Activated CD8-positive, alpha-beta T cell treated with anti-CD3 and anti-CD28 coated beads for 36 hours (primary cell): Measurements from ENCODE around the gene MPPED2. TPM values are rescaled to one million over a fixed set of nuclear protein-coding genes. Genes with fewer than 3 reads are reported as not detected.

Experiments used
- ATAC-seq: fragments of 200-7000 bp; cut with Tn5 transposase; one replicate; pipeline ENCODE4 v1.10.0; 2021; ENCODE audit warnings: mild to moderate bottlenecking, moderate library complexity
- CTCF ChIA-PET: fragments of 350-600 bp; sonication (Branson Sonifier 250); formaldehyde crosslinking; loops from one replicate; lab custom pipeline; 2021; ENCODE audit warnings: antibody characterized with exemption; lab: Charles Lee
- POLR2A ChIA-PET: fragments of 350-600 bp; sonication (Branson Sonifier 250); formaldehyde crosslinking; loops from one replicate; lab custom pipeline; 2021; ENCODE audit warnings: antibody characterized with exemption; lab: Charles Lee
- DNase-seq: peaks from one replicate; pipeline ENCODE4 v3.0.0-alpha.2; 2020
- H3K27ac Mint-ChIP-seq: one replicate; pipeline ENCODE4 v1.8.0; 2021; ENCODE audit warnings: mild to moderate bottlenecking, mixed read lengths
- H3K27me3 Mint-ChIP-seq: one replicate; pipeline ENCODE4 v1.8.0; 2021; ENCODE audit warnings: mixed read lengths
- H3K36me3 Mint-ChIP-seq: one replicate; pipeline ENCODE4 v1.8.0; 2021; ENCODE audit warnings: low read depth, mixed read lengths
- H3K4me1 Mint-ChIP-seq: one replicate; pipeline ENCODE4 v1.8.0; 2021; ENCODE audit warnings: low read depth, mixed read lengths
- H3K4me3 Mint-ChIP-seq: one replicate; pipeline ENCODE4 v1.8.0; 2021; ENCODE audit warnings: mild to moderate bottlenecking, moderate library complexity, mixed read lengths
- H3K9me3 Mint-ChIP-seq: one replicate; pipeline ENCODE4 v1.8.0; 2021; ENCODE audit warnings: mixed read lengths
- CTCF ChIP-seq: fragments of 200-600 bp; IDR thresholded peaks from one replicate; pipeline ENCODE4 v1.8.0; 2022; ENCODE audit warnings: antibody characterized with exemption, mild to moderate bottlenecking
- intact Hi-C: fragments of 100-400 bp; cut with micrococcal nuclease; formaldehyde crosslinking; loops from one replicate; pipeline ENCODE4 v1.10.0; 2022
- total RNA-seq, 2 experiments: library from RNA; stranded (reverse); gene quantifications; one replicate each; pipeline ENCODE4 v1.2.3, GENCODE V29; 2021

The MPPED2 gene
- total RNA-seq, 2 experiments from 2014 or later, result 0.63 TPM; not detected in 1

- DNase-seq (no peak), ATAC-seq (no peak)
- POLR2A ChIA-PET, result no interaction called here
- no peaks in the 10 kb centered on the region for H3K4me1 Mint-ChIP-seq
- intact Hi-C loops, result no loop called here
- CTCF ChIA-PET, result no interaction called here
- H3K36me3 Mint-ChIP-seq, result no peaks in the 10 kb centered on the region
- no peak overlapping the region for H3K27ac Mint-ChIP-seq
- no peak overlapping the region for H3K4me3 Mint-ChIP-seq
- no peak for TF ChIP-seq CTCF
- no peaks in the 10 kb centered on the region for H3K9me3 Mint-ChIP-seq
- H3K27me3 Mint-ChIP-seq, result no peaks in the 10 kb centered on the region
Observed at GRCh38 chr11:30550022-30550542, 36.1 kb downstream of the MPPED2 start.

- TF ChIP-seq CTCF, result no peak
- Mint-ChIP-seq H3K4me1 (no peaks in the 10 kb centered on the region), H3K27me3 (no peaks in the 10 kb centered on the region), H3K27ac (no peak overlapping the region), H3K36me3 (no peaks in the 10 kb centered on the region), H3K4me3 (no peak overlapping the region), H3K9me3 (no peaks in the 10 kb centered on the region)
- intact Hi-C loops, result no loop called here
- POLR2A ChIA-PET, result no interaction called here
- ATAC-seq (no peak), DNase-seq (no peak)
- CTCF ChIA-PET, result no interaction called here
Observed at GRCh38 chr11:30549565-30549964, 36.6 kb downstream of the MPPED2 start.

GRCh38 chr11:30546334-30546733 lies 39.8 kb downstream of the MPPED2 start:
- intact Hi-C loops, result no loop called here
- Mint-ChIP-seq H3K36me3 (no peaks in the 10 kb centered on the region), H3K4me1 (no peaks in the 10 kb centered on the region), H3K27ac (no peak overlapping the region), H3K4me3 (no peak overlapping the region), H3K27me3 (no peaks in the 10 kb centered on the region), H3K9me3 (no peaks in the 10 kb centered on the region)
- no peak for TF ChIP-seq CTCF
- ATAC-seq (no peak), DNase-seq (no peak)
- CTCF ChIA-PET, result no interaction called here
- POLR2A ChIA-PET, result no interaction called here

GRCh38 chr11:30545507-30545906 lies 40.6 kb downstream of the MPPED2 start:
- ChIA-PET CTCF (no interaction called here), POLR2A (no interaction called here)
- Mint-ChIP-seq H3K36me3 (no peaks in the 10 kb centered on the region), H3K27ac (no peak overlapping the region), H3K27me3 (no peaks in the 10 kb centered on the region), H3K4me1 (no peaks in the 10 kb centered on the region), H3K9me3 (no peaks in the 10 kb centered on the region), H3K4me3 (no peak overlapping the region)
- DNase-seq (no peak), ATAC-seq (no peak)
- no peak for TF ChIP-seq CTCF
- intact Hi-C loops, result no loop called here

- CTCF ChIA-PET, result no interaction called here
Observed at GRCh38 chr11:30543066-30543465, 43.1 kb downstream of the MPPED2 start.

More at GRCh38 chr11:30543066-30543465, 43.1 kb downstream of the MPPED2 start:
- Mint-ChIP-seq H3K4me3 (no peak overlapping the region), H3K9me3 (no peaks in the 10 kb centered on the region), H3K27me3 (no peaks in the 10 kb centered on the region), H3K27ac (no peak overlapping the region), H3K36me3 (no peaks in the 10 kb centered on the region), H3K4me1 (no peaks in the 10 kb centered on the region)
- intact Hi-C loops, result no loop called here
- POLR2A ChIA-PET, result no interaction called here
- no peak for ATAC-seq
- no peak for TF ChIP-seq CTCF
- no peak for DNase-seq
